Spleen (tissue), 11 donors: ENCODE data around the gene E2F3. TPM values are rescaled to one million over a fixed set of nuclear protein-coding genes. Genes with fewer than 3 reads are reported as not detected.

ENCODE experiments used
- DNase-seq: peaks from one replicate; pipeline ENCODE4 v3.0.0-alpha.2; 2020
- H3K27ac ChIP-seq, 8 donors: fragments of 200-600 bp; sonication (generic) in 7 of 8; 1 replicate in 4 of 8; 2 replicates in 4 of 8; pipeline versions ENCODE4 v1.5.0 to v1.8.0; 2016 to 2021; ENCODE audit warnings: inconsistent platforms in 4 of 8, mild to moderate bottlenecking in 4 of 8, moderate library complexity in 1 of 8
- H3K27me3 ChIP-seq, 7 donors: fragments of 200-600 bp; sonication (generic) in 6 of 7; replicated peaks in 1 of 7; 1 replicate in 4 of 7; 2 replicates in 3 of 7; pipeline versions ENCODE4 v1.5.0 to v1.8.0; 2016 to 2021; ENCODE audit warnings: inconsistent platforms in 3 of 7, mild to moderate bottlenecking in 1 of 7
- H3K36me3 ChIP-seq, 6 donors: fragments of 200-600 bp; sonication (generic) in 5 of 6; 1 replicate in 4 of 6; 2 replicates in 2 of 6; pipeline versions ENCODE4 v1.5.0 to v1.8.0; 2016 to 2021; ENCODE audit warnings: inconsistent platforms in 2 of 6
- H3K4me1 ChIP-seq, 6 donors: fragments of 200-600 bp; sonication (generic) in 5 of 6; 1 replicate in 3 of 6; 2 replicates in 3 of 6; pipeline versions ENCODE4 v1.5.0 to v1.8.0; 2016 to 2021; ENCODE audit warnings: inconsistent platforms in 3 of 6
- H3K4me3 ChIP-seq, 8 donors: fragments of 200-600 bp; sonication (generic) in 7 of 8; 1 replicate in 4 of 8; 2 replicates in 4 of 8; pipeline versions ENCODE4 v1.5.0 to v1.8.0; 2016 to 2021; ENCODE audit warnings: inconsistent platforms in 4 of 8, mild to moderate bottlenecking in 4 of 8, moderate library complexity in 2 of 8
- H3K9me3 ChIP-seq, 8 donors: fragments of 200-600 bp; sonication (generic) in 7 of 8; 1 replicate in 4 of 8; 2 replicates in 4 of 8; pipeline versions ENCODE4 v1.5.0 to v1.8.0; 2016 to 2021; ENCODE audit warnings: inconsistent platforms in 4 of 8
- CTCF ChIP-seq, 11 experiments: fragments of 200-600 bp in 7 of 11; fragments of 450-650 bp in 4 of 11; sonication (generic) in 4 of 11; IDR thresholded peaks in 8 of 11; conservative IDR thresholded peaks in 3 of 11; 1 replicate in 7 of 11; 2 replicates in 4 of 11; pipeline versions ENCODE4 v1.4.0 to v1.8.0; 2016 to 2021; ENCODE audit warnings: antibody characterized with exemption in 11 of 11, inconsistent platforms in 4 of 11, mild to moderate bottlenecking in 1 of 11
- POLR2A ChIP-seq, 3 donors: fragments of 450-650 bp; IDR thresholded peaks; one replicate each; pipeline ENCODE4 v1.5.1; 2017; ENCODE audit warnings: antibody characterized with exemption in 3 of 3, mild to moderate bottlenecking in 1 of 3
- POLR2AphosphoS5 ChIP-seq, 3 donors: sonication (generic); formaldehyde crosslinking; IDR thresholded peaks; one replicate each; pipeline ENCODE4 v1.5.1; 2017; ENCODE audit warnings: antibody characterized with exemption in 3 of 3
- WGBS, 5 donors: extraction: QIAGEN DNeasy Blood & Tissue Kit in 3 of 5; methylation state at CpG; one replicate each; pipeline versions ENCODE4 v1.1.5 to v1.1.7; 2013 to 2018; 5-methylcytosine and 5-hydroxymethylcytosine counted together
- intact Hi-C: fragments of 100-400 bp; cut with DNase I; formaldehyde crosslinking; loops from one replicate; pipeline ENCODE4 v1.15.0; 2023; ENCODE audit warnings: low total_unique reads
- polyA plus RNA-seq, 3 donors: library from polyadenylated mRNA; stranded (reverse); fragments of 200-250 nt; gene quantifications; one replicate each; pipeline ENCODE4 v1.2.1, GENCODE V29; 2013
- total RNA-seq, 7 donors: library from RNA; depleted of rRNA in 3 of 7; stranded (reverse); fragments of >200 nt in 3 of 7; fragmentation: NEBNext Ultra II Directional in 4 of 7; extraction: Animal tissue kit (Norgen Biotek cat#: 25700) in 4 of 7; gene quantifications; one replicate each; pipeline versions ENCODE4 v1.1.0 to v1.2.1, GENCODE V29; 2016 to 2021
- donor health status: healthy with polysubstance abuse.
- donor health status: DM: no; HTN: no; CAD: no; lungs with moderate emphysema.
- donor health status: DM: no; HTN: no; CAD: no.
- donor health status: Bipolar disorder and iron deficiency.
- donor health status: healthy.
- donor health status: DM: no; HTN: no; CAD: no.
- donor health status: DM: yes; HTN: yes; CAD: no.

Gene E2F3
- total and polyA plus RNA-seq, 10 donors, result 5.8 to 22.9 (median 14.8) TPM

DNA sequence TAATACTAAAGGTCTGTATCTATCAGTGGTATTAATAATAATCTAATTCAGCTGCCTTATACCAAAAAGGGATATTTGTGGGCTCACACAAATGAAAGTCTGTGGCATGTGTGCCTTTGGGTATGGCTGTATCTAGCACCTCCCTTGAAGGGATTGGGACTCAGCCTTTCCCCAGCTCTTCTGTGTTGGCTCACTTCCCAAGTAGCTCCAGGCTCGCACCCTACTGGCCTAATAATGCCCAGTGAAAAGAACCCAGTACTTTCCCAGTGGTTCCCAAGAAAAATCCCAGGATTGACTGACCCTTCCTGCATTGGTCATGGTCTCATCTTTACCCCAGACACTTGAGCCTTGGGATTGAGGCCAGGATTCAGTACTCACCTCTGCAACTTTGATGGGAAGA is 71.8 kb downstream of the E2F3 start:
- TF ChIP-seq POLR2A (IDR thresholded peaks at IDR 0.05), result no peak
- no peak for TF ChIP-seq CTCF (IDR thresholded peaks at IDR 0.05 in 8 of 11, conservative IDR thresholded peaks at IDR 0.05 in 3 of 11)
- TF ChIP-seq POLR2AphosphoS5 (IDR thresholded peaks at IDR 0.05), result no peak
- Histone ChIP-seq H3K4me1 (peaks cover 0 to 29% (median 8%) of the 10 kb centered on the region in 6 donors), H3K27me3 (no peaks in the 10 kb centered on the region), H3K36me3 (peaks cover 0 to 9% (median 0%) of the 10 kb centered on the region in 6 donors), H3K9me3 (no peaks in the 10 kb centered on the region), H3K4me3 (no peak overlapping the region), H3K27ac (peak overlapping the region in 1 of 8 donors; percentile 77)
- no peak for DNase-seq
- WGBS, 5 donors, result 82 to 100% (median 92%) methylated on average over 1 of the region's 1 CpG
- intact Hi-C loops, result no loop called here

DNA sequence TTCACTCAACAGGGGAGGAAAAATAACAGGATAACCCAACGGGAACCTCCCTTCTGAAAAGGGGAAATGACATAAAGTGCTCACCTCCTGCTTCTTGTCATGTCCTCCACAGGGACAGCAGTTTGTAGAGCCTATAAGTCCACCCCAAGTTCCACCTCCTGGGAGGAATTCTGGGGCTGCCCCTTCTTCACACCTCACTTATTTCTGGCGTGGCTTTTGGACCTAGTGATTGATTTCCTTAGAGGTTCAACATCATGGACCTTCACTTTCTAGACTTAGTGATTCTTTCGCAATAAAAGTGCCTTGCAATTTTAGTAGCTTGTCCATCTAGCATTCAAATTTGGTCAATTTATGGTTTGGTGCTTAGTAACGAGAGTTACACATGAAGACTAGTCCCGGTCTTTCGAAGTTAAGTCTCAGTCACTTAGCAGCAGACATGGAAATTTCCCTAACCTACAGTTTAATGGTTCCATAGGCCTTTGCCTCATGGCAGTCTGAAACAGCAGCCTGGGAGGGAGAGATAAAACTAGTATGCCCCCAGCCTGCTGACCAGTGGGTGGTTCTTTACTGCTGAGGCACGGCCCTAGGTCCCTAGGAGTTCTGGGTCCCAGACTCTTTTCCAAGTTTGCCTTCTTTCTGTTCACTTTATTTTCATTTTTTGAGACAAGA is 73.3 kb downstream of the E2F3 start:
- no peaks in the 10 kb centered on the region for H3K27me3 ChIP-seq
- TF ChIP-seq POLR2AphosphoS5 (IDR thresholded peaks at IDR 0.05) (no peak), POLR2A (IDR thresholded peaks at IDR 0.05) (no peak), CTCF (IDR thresholded peaks at IDR 0.05 in 8 of 11, conservative IDR thresholded peaks at IDR 0.05 in 3 of 11) (no peak)
- H3K4me1 ChIP-seq, result peaks cover 0 to 24% (median 8%) of the 10 kb centered on the region in 6 donors
- H3K36me3 ChIP-seq, result peaks cover 0 to 13% (median 0%) of the 10 kb centered on the region in 6 donors
- DNase-seq, result no peak
- no peak overlapping the region for H3K4me3 ChIP-seq
- H3K27ac ChIP-seq, result peak overlapping the region in 5 of 8 donors; percentile 26 to 77 (median 28)
- 68 to 87% (median 78%) methylated on average over 7 of the region's 7 CpGs for WGBS, 5 donors
- intact Hi-C loops, result no loop called here
- H3K9me3 ChIP-seq, result no peaks in the 10 kb centered on the region

DNA sequence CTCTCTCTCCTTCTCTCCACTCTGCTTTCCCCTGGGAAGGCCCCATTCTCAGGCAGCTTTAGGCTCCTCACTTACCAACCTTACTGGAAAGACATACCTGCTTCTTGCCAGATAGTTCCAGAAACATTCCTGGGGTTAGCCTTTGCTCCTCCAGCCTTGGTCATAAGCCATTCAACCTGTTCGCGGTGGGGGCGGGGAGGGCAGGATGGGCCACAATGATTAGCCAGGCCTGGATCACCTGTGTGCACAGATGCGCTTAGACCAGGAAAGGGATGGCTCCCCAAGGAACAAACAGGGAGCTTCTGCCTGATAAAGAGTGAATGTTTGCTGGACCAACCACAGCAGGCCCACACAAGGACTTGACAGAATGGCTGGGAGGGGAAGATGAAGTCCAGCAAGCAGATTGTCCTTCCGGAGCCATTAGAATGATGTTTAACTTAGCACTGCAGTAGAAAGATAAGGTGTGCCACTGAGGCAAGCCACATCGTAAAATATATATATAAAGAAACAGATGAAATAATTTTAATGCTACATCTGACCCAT is 74.9 kb downstream of the E2F3 start:
- Histone ChIP-seq H3K36me3 (peaks cover 0 to 29% (median 8%) of the 10 kb centered on the region in 6 donors), H3K27me3 (no peaks in the 10 kb centered on the region), H3K27ac (no peak overlapping the region), H3K4me1 (peaks cover 0 to 18% (median 6%) of the 10 kb centered on the region in 6 donors), H3K9me3 (no peaks in the 10 kb centered on the region), H3K4me3 (no peak overlapping the region)
- no peak for TF ChIP-seq POLR2A (IDR thresholded peaks at IDR 0.05)
- WGBS, 5 donors, result 95 to 100% (median 98%) methylated on average over 6 of the region's 6 CpGs
- no peak for DNase-seq
- intact Hi-C loops, result no loop called here

- intact Hi-C loops, result no loop called here
- Histone ChIP-seq H3K27me3 (no peaks in the 10 kb centered on the region), H3K9me3 (no peaks in the 10 kb centered on the region), H3K4me3 (no peak overlapping the region), H3K4me1 (peaks cover 0 to 24% (median 6%) of the 10 kb centered on the region in 6 donors), H3K36me3 (peaks cover 0 to 38% (median 8%) of the 10 kb centered on the region in 6 donors), H3K27ac (no peak overlapping the region)
- 77 to 86% (median 84%) methylated on average over 2 of the region's 2 CpGs for WGBS, 5 donors
- no peak for DNase-seq
- TF ChIP-seq CTCF (IDR thresholded peaks at IDR 0.05 in 8 of 11, conservative IDR thresholded peaks at IDR 0.05 in 3 of 11) (no peak), POLR2AphosphoS5 (IDR thresholded peaks at IDR 0.05) (no peak), POLR2A (IDR thresholded peaks at IDR 0.05) (no peak)
Observed at GRCh38 chr6:20477485-20477884, 75.8 kb downstream of the E2F3 start.
